Astrocyte (in vitro differentiated cells and primary cell): ENCODE results near the gene NFIA. TPM values are rescaled to one million over a fixed set of nuclear protein-coding genes. Genes with fewer than 3 reads are reported as not detected.

Experiments
- DNase-seq: peaks from one replicate; pipeline ENCODE4 v3.0.0-alpha.2; 2010; ENCODE audit warnings: low read depth
- FAIRE-seq: peaks from 2 replicates; lab custom pipeline; 2011; peaks lifted over from hg19 to GRCh38; lab: Jason Lieb, UNC
- H2AFZ ChIP-seq: 2 replicates; pipeline ENCODE4 v1.6.0; 2012; ENCODE audit warnings: low read depth, low read length, inconsistent platforms
- H3K27ac ChIP-seq: 2 replicates; pipeline ENCODE4 v1.5.1; 2011; ENCODE audit warnings: low read depth, low read length, inconsistent platforms
- H3K27me3 ChIP-seq: 2 replicates; pipeline ENCODE4 v1.6.0; 2011; ENCODE audit warnings: low read length, inconsistent platforms; ENCODE audit not compliant: insufficient read depth
- H3K36me3 ChIP-seq: 2 replicates; pipeline ENCODE4 v1.5.1; 2011; ENCODE audit warnings: low read length, inconsistent platforms; ENCODE audit not compliant: insufficient read depth
- H3K4me1 ChIP-seq: 2 replicates; pipeline ENCODE4 v1.5.1; 2011; ENCODE audit warnings: low read length, inconsistent platforms; ENCODE audit not compliant: insufficient read depth
- H3K4me2 ChIP-seq: 2 replicates; pipeline ENCODE4 v1.6.0; 2012; ENCODE audit warnings: low read length, inconsistent platforms
- H3K4me3 ChIP-seq: 2 replicates; pipeline ENCODE4 v1.5.1; 2011; ENCODE audit warnings: low read depth, mild to moderate bottlenecking, low read length, inconsistent platforms; ENCODE audit not compliant: insufficient read depth
- H3K79me2 ChIP-seq: 2 replicates; pipeline ENCODE4 v1.6.0; 2012; ENCODE audit warnings: mild to moderate bottlenecking, low read length, inconsistent platforms; ENCODE audit not compliant: insufficient read depth
- H3K9ac ChIP-seq: 2 replicates; pipeline ENCODE4 v1.6.0; 2012; ENCODE audit warnings: mild to moderate bottlenecking, low read length, inconsistent platforms
- H3K9me3 ChIP-seq: 2 replicates; pipeline ENCODE4 v1.5.1; 2012; ENCODE audit warnings: low read depth, mild to moderate bottlenecking, low read length, inconsistent platforms; ENCODE audit not compliant: insufficient read depth
- H4K20me1 ChIP-seq: 2 replicates; pipeline ENCODE4 v1.6.0; 2012; ENCODE audit warnings: low read length, inconsistent platforms; ENCODE audit not compliant: insufficient read depth
- H3K27ac Mint-ChIP-seq: one replicate; pipeline ENCODE4 v1.8.0; 2021; ENCODE audit warnings: mild to moderate bottlenecking, mixed read lengths; ENCODE audit not compliant: unreplicated experiment
- H3K27me3 Mint-ChIP-seq: one replicate; pipeline ENCODE4 v1.8.0; 2021; ENCODE audit warnings: low read depth, mixed read lengths; ENCODE audit not compliant: unreplicated experiment
- H3K36me3 Mint-ChIP-seq: one replicate; pipeline ENCODE4 v1.8.0; 2021; ENCODE audit warnings: low read depth, mixed read lengths; ENCODE audit not compliant: unreplicated experiment
- H3K4me1 Mint-ChIP-seq: one replicate; pipeline ENCODE4 v1.8.0; 2021; ENCODE audit warnings: low read depth, mixed read lengths; ENCODE audit not compliant: unreplicated experiment
- H3K4me3 Mint-ChIP-seq: one replicate; pipeline ENCODE4 v1.8.0; 2021; ENCODE audit warnings: mild to moderate bottlenecking, moderate library complexity, mixed read lengths; ENCODE audit not compliant: unreplicated experiment
- H3K9me3 Mint-ChIP-seq: one replicate; pipeline ENCODE4 v1.8.0; 2021; ENCODE audit warnings: mild to moderate bottlenecking, mixed read lengths; ENCODE audit not compliant: unreplicated experiment
- EZH2 ChIP-seq: IDR thresholded peaks from 2 replicates; pipeline ENCODE4 v1.6.1; 2012; ENCODE audit warnings: mild to moderate bottlenecking, low read length, inconsistent platforms; ENCODE audit not compliant: insufficient read depth
- total RNA-seq: library from RNA; stranded (reverse); gene quantifications from 2 replicates; pipeline ENCODE4 v1.2.1, GENCODE V29; 2021
- TF ChIP-seq, protein P1 (sequence below): IDR thresholded peaks from 2 replicates; pipeline ENCODE4 v1.5.1; 2011; ENCODE audit warnings: low read depth, mild to moderate bottlenecking, inconsistent platforms, low read length, moderate library complexity; ENCODE audit not compliant: insufficient read depth

The NFIA gene
- total RNA-seq, 1 donor from 2014 or later: 4.6 TPM

GRCh38 chr1:61122389-61122788 is 40.0 kb downstream of the NFIA start:
- DNase-seq (no peak), FAIRE-seq (peak; percentile 9)
- no peaks in the 10 kb centered on the region for H3K9me3 Mint-ChIP-seq
- TF ChIP-seq, protein P1, sequence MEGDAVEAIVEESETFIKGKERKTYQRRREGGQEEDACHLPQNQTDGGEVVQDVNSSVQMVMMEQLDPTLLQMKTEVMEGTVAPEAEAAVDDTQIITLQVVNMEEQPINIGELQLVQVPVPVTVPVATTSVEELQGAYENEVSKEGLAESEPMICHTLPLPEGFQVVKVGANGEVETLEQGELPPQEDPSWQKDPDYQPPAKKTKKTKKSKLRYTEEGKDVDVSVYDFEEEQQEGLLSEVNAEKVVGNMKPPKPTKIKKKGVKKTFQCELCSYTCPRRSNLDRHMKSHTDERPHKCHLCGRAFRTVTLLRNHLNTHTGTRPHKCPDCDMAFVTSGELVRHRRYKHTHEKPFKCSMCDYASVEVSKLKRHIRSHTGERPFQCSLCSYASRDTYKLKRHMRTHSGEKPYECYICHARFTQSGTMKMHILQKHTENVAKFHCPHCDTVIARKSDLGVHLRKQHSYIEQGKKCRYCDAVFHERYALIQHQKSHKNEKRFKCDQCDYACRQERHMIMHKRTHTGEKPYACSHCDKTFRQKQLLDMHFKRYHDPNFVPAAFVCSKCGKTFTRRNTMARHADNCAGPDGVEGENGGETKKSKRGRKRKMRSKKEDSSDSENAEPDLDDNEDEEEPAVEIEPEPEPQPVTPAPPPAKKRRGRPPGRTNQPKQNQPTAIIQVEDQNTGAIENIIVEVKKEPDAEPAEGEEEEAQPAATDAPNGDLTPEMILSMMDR: no peak
- TF ChIP-seq EZH2: no peak
- peaks cover 1% of the 10 kb centered on the region for H3K36me3 Mint-ChIP-seq
- peaks cover 14% of the 10 kb centered on the region for H3K4me1 Mint-ChIP-seq
- peaks cover 5% of the 10 kb centered on the region for H3K27me3 Mint-ChIP-seq
- H3K27ac ChIP-seq: no peak overlapping the region
- no peaks in the 10 kb centered on the region for H3K9me3 ChIP-seq
- no peaks in the 10 kb centered on the region for H3K4me1 ChIP-seq
- no peak overlapping the region for H3K4me2 ChIP-seq
- no peak overlapping the region for H3K4me3 ChIP-seq
- H3K36me3 ChIP-seq: no peaks in the 10 kb centered on the region
- H3K27ac Mint-ChIP-seq: no peak overlapping the region
- H3K9ac ChIP-seq: no peak overlapping the region
- H4K20me1 ChIP-seq: no peaks in the 10 kb centered on the region
- H3K4me3 Mint-ChIP-seq: no peak overlapping the region
- H2AFZ ChIP-seq: no peak overlapping the region
- H3K79me2 ChIP-seq: no peaks in the 10 kb centered on the region
- H3K27me3 ChIP-seq: no peaks in the 10 kb centered on the region

DNA sequence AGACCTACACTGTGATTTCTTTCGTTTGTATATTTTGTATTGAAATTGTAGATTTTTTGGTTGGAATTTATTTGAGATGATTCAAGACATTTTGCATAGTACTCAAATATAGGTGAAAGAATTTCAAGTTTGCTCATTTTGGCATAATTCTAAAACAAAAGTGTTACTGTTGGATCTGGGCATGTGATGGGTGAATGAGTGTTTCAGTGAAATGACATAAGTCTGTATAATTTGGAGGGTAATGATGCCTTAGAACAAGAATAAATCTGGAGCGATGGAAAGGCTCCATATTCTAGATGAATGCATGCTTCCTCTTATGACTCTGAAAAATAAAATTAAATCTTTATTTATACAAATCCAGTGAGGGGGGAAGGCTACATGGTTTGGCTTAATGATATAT is 41.0 kb downstream of the NFIA start:
- no peak for DNase-seq

DNA sequence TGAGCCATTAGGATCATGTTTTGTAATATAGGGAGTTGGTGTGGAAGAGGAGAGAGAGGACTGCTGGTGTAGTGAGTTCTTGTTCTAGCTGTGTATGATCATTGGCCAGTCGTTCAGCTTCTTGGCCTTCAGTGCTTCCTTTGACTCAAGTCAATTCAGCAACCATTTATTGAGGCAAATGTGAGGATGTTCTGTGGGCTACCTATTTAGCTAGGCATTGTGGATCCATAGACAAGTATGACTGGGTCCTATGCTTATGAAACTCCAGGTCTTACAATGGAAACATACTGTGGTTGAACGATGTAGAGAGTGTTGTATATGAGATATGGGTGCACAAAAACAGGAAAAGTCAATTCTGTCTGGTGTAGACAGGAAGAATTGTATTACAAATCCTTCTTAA is 41.7 kb downstream of the NFIA start:
- FAIRE-seq (no peak), DNase-seq (no peak)
- H3K4me1 ChIP-seq: no peaks in the 10 kb centered on the region
- H3K27ac Mint-ChIP-seq: no peak overlapping the region
- H3K36me3 ChIP-seq: no peaks in the 10 kb centered on the region
- H3K27ac ChIP-seq: no peak overlapping the region
- H3K4me3 Mint-ChIP-seq: no peak overlapping the region
- no peak overlapping the region for H3K9ac ChIP-seq
- H3K79me2 ChIP-seq: no peaks in the 10 kb centered on the region
- H3K9me3 ChIP-seq: no peaks in the 10 kb centered on the region
- H3K27me3 ChIP-seq: no peaks in the 10 kb centered on the region
- H4K20me1 ChIP-seq: no peaks in the 10 kb centered on the region
- H2AFZ ChIP-seq: no peak overlapping the region
- H3K27me3 Mint-ChIP-seq: peaks cover 5% of the 10 kb centered on the region
- H3K9me3 Mint-ChIP-seq: no peaks in the 10 kb centered on the region
- H3K4me1 Mint-ChIP-seq: peaks cover 14% of the 10 kb centered on the region
- no peak overlapping the region for H3K4me2 ChIP-seq
- TF ChIP-seq, protein P1: no peak
- TF ChIP-seq EZH2: no peak
- H3K4me3 ChIP-seq: no peak overlapping the region
- peaks cover 1% of the 10 kb centered on the region for H3K36me3 Mint-ChIP-seq

More for the DNA sequence above, 41.0 kb downstream of the NFIA start:
- no peak for FAIRE-seq
- no peaks in the 10 kb centered on the region for H3K79me2 ChIP-seq
- Mint-ChIP-seq H3K27ac (no peak overlapping the region), H3K36me3 (peaks cover 1% of the 10 kb centered on the region), H3K4me3 (no peak overlapping the region), H3K4me1 (peaks cover 14% of the 10 kb centered on the region), H3K9me3 (no peaks in the 10 kb centered on the region), H3K27me3 (peaks cover 5% of the 10 kb centered on the region)
- no peak overlapping the region for H3K4me3 ChIP-seq
- H3K27ac ChIP-seq: no peak overlapping the region
- H3K27me3 ChIP-seq: no peaks in the 10 kb centered on the region
- no peak overlapping the region for H2AFZ ChIP-seq
- TF ChIP-seq, protein P1: no peak
- TF ChIP-seq EZH2: no peak
- no peaks in the 10 kb centered on the region for H4K20me1 ChIP-seq
- H3K36me3 ChIP-seq: no peaks in the 10 kb centered on the region
- no peaks in the 10 kb centered on the region for H3K4me1 ChIP-seq
- H3K9me3 ChIP-seq: no peaks in the 10 kb centered on the region
- no peak overlapping the region for H3K9ac ChIP-seq
- no peak overlapping the region for H3K4me2 ChIP-seq
